HEK293 (cell line): ENCODE measurements around the gene ZBTB38.

Source experiments
- CTCF ChIA-PET: fragments of 350-600 bp; formaldehyde crosslinking; extraction: SDS; loops from one replicate; lab custom pipeline; 2021; ENCODE audit warnings: antibody characterized with exemption; lab: Yijun Ruan, JAX
- POLR2A ChIA-PET: fragments of 300-600 bp; formaldehyde crosslinking; extraction: SDS; loops from one replicate; lab custom pipeline; 2020; ENCODE audit warnings: antibody characterized with exemption, inconsistent platforms; lab: Yijun Ruan, JAX
- H3K27ac ChIP-seq: fragments of 200-500 bp; sonication (Bioruptor generic); 2 replicates; pipeline ENCODE4 v1.5.1; 2014; ENCODE audit warnings: low read depth, low read length, control low read depth, inconsistent platforms; ENCODE audit errors: extremely low read depth
- H3K36me3 ChIP-seq, 2 experiments: fragments of 200-500 bp in 1 of 2; sonication (Bioruptor generic) in 1 of 2; 1 replicate in 1 of 2; 2 replicates in 1 of 2; pipeline ENCODE4 v1.5.1; 2014 to 2017; ENCODE audit warnings: inconsistent platforms in 2 of 2, low read length in 2 of 2; ENCODE audit not compliant: control insufficient read depth in 2 of 2, insufficient read depth in 1 of 2
- H3K4me1 ChIP-seq: fragments of 200-500 bp; sonication (Bioruptor generic); 2 replicates; pipeline ENCODE4 v1.5.1; 2014; ENCODE audit warnings: mild to moderate bottlenecking, low read length, inconsistent platforms; ENCODE audit not compliant: control insufficient read depth, insufficient read depth
- H3K4me3 ChIP-seq: 2 replicates; pipeline ENCODE4 v1.5.1; 2011; ENCODE audit warnings: low read depth, mild to moderate bottlenecking, control low read depth, low read length, moderate library complexity
- H3K9me3 ChIP-seq: fragments of 200-500 bp; sonication (Bioruptor generic); 2 replicates; pipeline ENCODE4 v1.5.1; 2014; ENCODE audit warnings: low read depth, low read length, inconsistent platforms; ENCODE audit not compliant: control insufficient read depth, insufficient read depth
- HOXC10 ChIP-seq: sonication (generic); formaldehyde crosslinking; IDR thresholded peaks from 2 replicates; pipeline ENCODE4 v1.8.1; 2023; ENCODE audit warnings: mild to moderate bottlenecking, missing genetic modification reagents
- SETDB1 ChIP-seq: IDR thresholded peaks from one replicate; pipeline ENCODE4 v1.6.1; 2017; ENCODE audit warnings: mild to moderate bottlenecking, low read length, moderate library complexity, mixed read lengths; ENCODE audit not compliant: insufficient read length
- ZBTB1 ChIP-seq: fragments of 450-650 bp; formaldehyde crosslinking; IDR thresholded peaks from 2 replicates; pipeline ENCODE4 v1.5.1; 2016; ENCODE audit warnings: missing biosample characterization, missing genetic modification characterization
- ZBTB6 ChIP-seq: fragments of 450-650 bp; formaldehyde crosslinking; IDR thresholded peaks from 2 replicates; pipeline ENCODE4 v1.5.1; 2017; ENCODE audit warnings: missing biosample characterization, missing genetic modification characterization
- ZFP3 ChIP-seq: fragments of 450-650 bp; formaldehyde crosslinking; IDR thresholded peaks from 2 replicates; pipeline ENCODE4 v1.5.1; 2016; ENCODE audit warnings: low read depth, missing biosample characterization, missing genetic modification characterization
- ZNF148 ChIP-seq: fragments of 450-650 bp; formaldehyde crosslinking; IDR thresholded peaks from 2 replicates; pipeline ENCODE4 v1.5.0; 2017; ENCODE audit warnings: missing biosample characterization, missing genetic modification characterization, borderline replicate concordance
- ZNF184 ChIP-seq: fragments of 450-650 bp; IDR thresholded peaks from 2 replicates; pipeline ENCODE4 v1.5.1; 2018; ENCODE audit warnings: missing biosample characterization, mild to moderate bottlenecking, missing genetic modification characterization
- ZNF223 ChIP-seq: fragments of 450-650 bp; formaldehyde crosslinking; IDR thresholded peaks from 2 replicates; pipeline ENCODE4 v1.5.1; 2016; ENCODE audit warnings: missing biosample characterization, missing genetic modification characterization
- ZNF23 ChIP-seq: fragments of 450-650 bp; formaldehyde crosslinking; IDR thresholded peaks from 2 replicates; pipeline ENCODE4 v1.5.1; 2016; ENCODE audit warnings: missing biosample characterization, missing genetic modification characterization, borderline replicate concordance
- ZNF292 ChIP-seq: fragments of 450-650 bp; formaldehyde crosslinking; IDR thresholded peaks from 2 replicates; pipeline ENCODE4 v1.5.1; 2016; ENCODE audit warnings: low read depth, missing biosample characterization, missing genetic modification characterization, borderline replicate concordance
- ZNF423 ChIP-seq: fragments of 450-650 bp; formaldehyde crosslinking; IDR thresholded peaks from 2 replicates; pipeline ENCODE4 v1.5.1; 2016; ENCODE audit warnings: missing biosample characterization, missing genetic modification characterization
- ZNF426 ChIP-seq: fragments of 450-650 bp; formaldehyde crosslinking; IDR thresholded peaks from 2 replicates; pipeline ENCODE4 v1.5.1; 2017; ENCODE audit warnings: missing biosample characterization, missing genetic modification characterization, mild to moderate bottlenecking, inconsistent platforms, moderate library complexity
- ZNF664 ChIP-seq: fragments of 450-650 bp; formaldehyde crosslinking; IDR thresholded peaks from 2 replicates; pipeline ENCODE4 v1.5.1; 2016; ENCODE audit warnings: missing biosample characterization, missing genetic modification characterization
- ZNF707 ChIP-seq: fragments of 450-650 bp; formaldehyde crosslinking; IDR thresholded peaks from 2 replicates; pipeline ENCODE4 v1.5.1; 2016; ENCODE audit warnings: missing biosample characterization, missing genetic modification characterization
- ZNF777 ChIP-seq: fragments of 450-650 bp; formaldehyde crosslinking; IDR thresholded peaks from 2 replicates; pipeline ENCODE4 v1.5.1; 2017; ENCODE audit warnings: missing biosample characterization, missing genetic modification characterization, borderline replicate concordance
- ZNF785 ChIP-seq: fragments of 450-650 bp; formaldehyde crosslinking; IDR thresholded peaks from 2 replicates; pipeline ENCODE4 v1.5.1; 2016; ENCODE audit warnings: missing biosample characterization, missing genetic modification characterization
- ZNF792 ChIP-seq: fragments of 450-650 bp; formaldehyde crosslinking; IDR thresholded peaks from 2 replicates; pipeline ENCODE4 v1.5.1; 2016; ENCODE audit warnings: missing biosample characterization, missing genetic modification characterization
- ZNF843 ChIP-seq: fragments of 450-650 bp; formaldehyde crosslinking; IDR thresholded peaks from 2 replicates; pipeline ENCODE4 v1.5.1; 2016; ENCODE audit warnings: missing biosample characterization, missing genetic modification characterization
- TF ChIP-seq, protein P1 (sequence below): fragments of 450-650 bp; formaldehyde crosslinking; IDR thresholded peaks from 2 replicates; pipeline ENCODE4 v1.5.1; 2016; ENCODE audit warnings: missing biosample characterization, missing genetic modification characterization

ZBTB38 gene

GRCh38 chr3:141348837-141349236 is 19.5 kb upstream of the ZBTB38 start:
- ChIA-PET CTCF (interaction anchor here (2.1 to 2.3 kb wide), 2 partner anchors 12 to 46 kb away, joined by 7 to 8 read pairs; no protein-coding TSS in a partner anchor), POLR2A (interaction anchor here (0.6 kb wide), 1 partner anchor 43 kb away, joined by 4 read pairs; no protein-coding TSS in a partner anchor)
- Histone ChIP-seq H3K4me1 (no peaks in the 10 kb centered on the region), H3K4me3 (no peak overlapping the region), H3K9me3 (no peaks in the 10 kb centered on the region), H3K36me3 (no peaks in the 10 kb centered on the region), H3K27ac (no peak overlapping the region)
- no peak for TF ChIP-seq ZNF777 (tag by site-specific recombination)
- no peak for TF ChIP-seq ZNF843 (tag by site-specific recombination)
- no peak for TF ChIP-seq ZNF292 (tag by site-specific recombination)
- no peak for TF ChIP-seq ZNF785
- TF ChIP-seq ZFP3 (tag by site-specific recombination) = no peak
- no peak for TF ChIP-seq ZBTB1 (tag by site-specific recombination)
- no peak for TF ChIP-seq ZNF423 (tag by site-specific recombination)
- TF ChIP-seq ZNF148 (tag by site-specific recombination) = no peak
- TF ChIP-seq ZNF184 = no peak
- TF ChIP-seq ZNF792 = no peak
- no peak for TF ChIP-seq ZNF223 (tag by site-specific recombination)
- TF ChIP-seq ZNF707 = no peak
- TF ChIP-seq, protein P1, sequence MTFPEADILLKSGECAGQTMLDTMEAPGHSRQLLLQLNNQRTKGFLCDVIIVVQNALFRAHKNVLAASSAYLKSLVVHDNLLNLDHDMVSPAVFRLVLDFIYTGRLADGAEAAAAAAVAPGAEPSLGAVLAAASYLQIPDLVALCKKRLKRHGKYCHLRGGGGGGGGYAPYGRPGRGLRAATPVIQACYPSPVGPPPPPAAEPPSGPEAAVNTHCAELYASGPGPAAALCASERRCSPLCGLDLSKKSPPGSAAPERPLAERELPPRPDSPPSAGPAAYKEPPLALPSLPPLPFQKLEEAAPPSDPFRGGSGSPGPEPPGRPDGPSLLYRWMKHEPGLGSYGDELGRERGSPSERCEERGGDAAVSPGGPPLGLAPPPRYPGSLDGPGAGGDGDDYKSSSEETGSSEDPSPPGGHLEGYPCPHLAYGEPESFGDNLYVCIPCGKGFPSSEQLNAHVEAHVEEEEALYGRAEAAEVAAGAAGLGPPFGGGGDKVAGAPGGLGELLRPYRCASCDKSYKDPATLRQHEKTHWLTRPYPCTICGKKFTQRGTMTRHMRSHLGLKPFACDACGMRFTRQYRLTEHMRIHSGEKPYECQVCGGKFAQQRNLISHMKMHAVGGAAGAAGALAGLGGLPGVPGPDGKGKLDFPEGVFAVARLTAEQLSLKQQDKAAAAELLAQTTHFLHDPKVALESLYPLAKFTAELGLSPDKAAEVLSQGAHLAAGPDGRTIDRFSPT (tag by site-specific recombination) = no peak
- TF ChIP-seq ZNF426 (tag by site-specific recombination) = no peak
- no peak for TF ChIP-seq HOXC10 (CRISPR knock-in tag)
- no peak for TF ChIP-seq ZNF23

DNA sequence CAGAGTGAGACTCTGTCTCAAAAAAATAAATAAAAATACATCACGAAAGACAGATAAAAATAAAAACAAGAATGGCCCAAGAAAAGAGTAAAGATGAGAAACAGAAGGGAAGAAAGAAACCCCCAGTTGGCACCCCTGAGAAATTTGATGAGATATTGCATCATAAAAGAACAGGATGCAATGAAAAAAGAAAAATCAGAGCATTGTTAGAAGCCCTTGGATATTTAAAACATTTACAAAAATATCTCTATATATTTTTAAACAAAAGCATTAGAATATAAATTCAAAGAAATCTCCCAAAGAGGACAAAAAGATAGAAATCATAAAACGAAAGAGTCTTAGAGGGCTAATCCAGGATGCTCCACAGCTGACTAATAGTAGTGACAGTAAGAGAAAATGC is 18.6 kb upstream of the ZBTB38 start:
- Histone ChIP-seq H3K4me1 (no peaks in the 10 kb centered on the region), H3K36me3 (no peaks in the 10 kb centered on the region), H3K27ac (no peak overlapping the region), H3K4me3 (no peak overlapping the region), H3K9me3 (no peaks in the 10 kb centered on the region)
- TF ChIP-seq SETDB1 (peak; percentile 54), ZBTB6 (tag by site-specific recombination) (no peak), ZNF664 (peak; percentile 50; the same call in 1 of the 2 replicates)
- ChIA-PET POLR2A (no interaction called here), CTCF (interaction anchor here (2.1 to 2.3 kb wide), 2 partner anchors 11 to 47 kb away, joined by 7 to 8 read pairs; no protein-coding TSS in a partner anchor)
